Left ventricle myocardium inferior (tissue), 1 donor: Measurements from ENCODE around the gene BCAS3. TPM values are rescaled to one million over a fixed set of nuclear protein-coding genes. Genes with fewer than 3 reads are reported as not detected.
"Not testable (repeated sequence)": the region's sequence is repeated elsewhere in the genome, so short reads cannot be mapped to it uniquely, and the experiment has no call there.

Source experiments
- DNase-seq: peaks from one replicate; pipeline ENCODE4 v3.0.0-alpha.2; 2020
- H3K27ac ChIP-seq: fragments of 200-600 bp; replicated peaks from 2 replicates; pipeline ENCODE4 v1.8.0; 2021
- H3K27me3 ChIP-seq: fragments of 200-600 bp; 2 replicates; pipeline ENCODE4 v1.8.0; 2021; ENCODE audit warnings: low read depth
- H3K36me3 ChIP-seq: fragments of 200-600 bp; 2 replicates; pipeline ENCODE4 v1.8.0; 2021
- H3K4me1 ChIP-seq: fragments of 200-600 bp; 2 replicates; pipeline ENCODE4 v1.8.0; 2021
- H3K4me3 ChIP-seq: fragments of 200-600 bp; 2 replicates; pipeline ENCODE4 v1.8.0; 2021; ENCODE audit warnings: mild to moderate bottlenecking, moderate library complexity
- H3K9me3 ChIP-seq: fragments of 200-600 bp; replicated peaks from 2 replicates; pipeline ENCODE4 v1.8.0; 2021
- intact Hi-C: fragments of 100-400 bp; cut with micrococcal nuclease; formaldehyde crosslinking; loops from one replicate; pipeline ENCODE4 v1.11.0; 2022
- total RNA-seq: library from RNA; stranded (reverse); fragmentation: NEBNext Ultra II Directional; extraction: Animal tissue kit (Norgen Biotek cat#: 25700); gene quantifications from one replicate; pipeline ENCODE4 v1.2.1, GENCODE V29; 2021
- TF ChIP-seq, protein P1 (sequence below): fragments of 200-600 bp; IDR thresholded peaks from 2 replicates; pipeline ENCODE4 v1.8.0; 2021; ENCODE audit warnings: antibody characterized with exemption, mild to moderate bottlenecking, borderline replicate concordance
- donor health status: DM: no; HTN: yes; CAD: no; lungs with severe emphysema.

BCAS3 gene
- total RNA-seq, 1 donor from 2014 or later = 16.5 TPM

DNA sequence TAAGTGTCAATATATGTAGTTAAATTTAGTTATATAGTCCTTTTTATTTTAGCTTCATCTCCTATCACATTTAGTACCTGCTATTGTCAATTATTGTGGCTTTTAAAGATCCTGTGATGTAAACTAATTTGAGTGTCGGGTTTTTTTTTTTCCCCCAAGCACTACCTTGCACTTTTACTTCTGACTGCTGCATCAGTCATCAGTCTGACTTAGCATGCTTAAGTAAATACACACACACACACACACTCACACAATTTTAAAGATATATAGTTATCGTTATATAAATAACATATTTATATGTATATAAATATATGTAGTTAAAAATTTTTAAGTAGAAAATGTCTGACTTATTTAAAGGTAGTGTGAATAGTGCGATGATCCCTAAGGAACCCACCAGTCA, 127.2 kb downstream of the BCAS3 start:
- peaks cover 6% of the 10 kb centered on the region for H3K36me3 ChIP-seq
- H3K4me3 ChIP-seq = no peak overlapping the region
- intact Hi-C loops = no loop called here
- DNase-seq = no peak
- no peaks in the 10 kb centered on the region for H3K9me3 ChIP-seq
- H3K4me1 ChIP-seq = no peaks in the 10 kb centered on the region
- no peak overlapping the region for H3K27ac ChIP-seq
- H3K27me3 ChIP-seq = no peaks in the 10 kb centered on the region
- TF ChIP-seq, protein P1, sequence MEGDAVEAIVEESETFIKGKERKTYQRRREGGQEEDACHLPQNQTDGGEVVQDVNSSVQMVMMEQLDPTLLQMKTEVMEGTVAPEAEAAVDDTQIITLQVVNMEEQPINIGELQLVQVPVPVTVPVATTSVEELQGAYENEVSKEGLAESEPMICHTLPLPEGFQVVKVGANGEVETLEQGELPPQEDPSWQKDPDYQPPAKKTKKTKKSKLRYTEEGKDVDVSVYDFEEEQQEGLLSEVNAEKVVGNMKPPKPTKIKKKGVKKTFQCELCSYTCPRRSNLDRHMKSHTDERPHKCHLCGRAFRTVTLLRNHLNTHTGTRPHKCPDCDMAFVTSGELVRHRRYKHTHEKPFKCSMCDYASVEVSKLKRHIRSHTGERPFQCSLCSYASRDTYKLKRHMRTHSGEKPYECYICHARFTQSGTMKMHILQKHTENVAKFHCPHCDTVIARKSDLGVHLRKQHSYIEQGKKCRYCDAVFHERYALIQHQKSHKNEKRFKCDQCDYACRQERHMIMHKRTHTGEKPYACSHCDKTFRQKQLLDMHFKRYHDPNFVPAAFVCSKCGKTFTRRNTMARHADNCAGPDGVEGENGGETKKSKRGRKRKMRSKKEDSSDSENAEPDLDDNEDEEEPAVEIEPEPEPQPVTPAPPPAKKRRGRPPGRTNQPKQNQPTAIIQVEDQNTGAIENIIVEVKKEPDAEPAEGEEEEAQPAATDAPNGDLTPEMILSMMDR = no peak

DNA sequence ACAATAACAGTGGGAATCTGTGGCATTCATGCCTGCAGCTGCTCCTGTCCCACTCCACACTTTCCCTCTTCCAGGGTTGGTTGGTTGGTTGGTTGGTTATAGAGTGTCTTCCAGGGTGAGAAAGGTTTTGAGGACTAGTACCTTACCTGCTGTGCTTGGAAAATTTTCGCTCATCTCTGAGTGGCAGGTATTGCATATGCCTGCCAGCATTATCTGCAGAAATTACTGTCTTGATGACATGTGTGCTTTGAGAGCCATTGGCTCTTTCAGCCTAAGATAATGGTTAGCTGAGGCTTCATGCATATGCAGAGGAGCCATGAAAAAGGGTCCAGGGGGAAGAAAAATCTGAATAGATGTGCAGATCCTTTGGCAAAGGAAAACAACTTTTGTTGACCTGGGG, 131.8 kb downstream of the BCAS3 start:
- TF ChIP-seq, protein P1 = no peak
- H3K27me3 ChIP-seq = no peaks in the 10 kb centered on the region
- peaks cover 36% of the 10 kb centered on the region for H3K9me3 ChIP-seq
- H3K4me3 ChIP-seq = no peak overlapping the region
- peaks cover 34% of the 10 kb centered on the region for H3K36me3 ChIP-seq
- H3K4me1 ChIP-seq = no peaks in the 10 kb centered on the region
- DNase-seq = no peak
- intact Hi-C loops = no loop called here
- no peak overlapping the region for H3K27ac ChIP-seq

DNA sequence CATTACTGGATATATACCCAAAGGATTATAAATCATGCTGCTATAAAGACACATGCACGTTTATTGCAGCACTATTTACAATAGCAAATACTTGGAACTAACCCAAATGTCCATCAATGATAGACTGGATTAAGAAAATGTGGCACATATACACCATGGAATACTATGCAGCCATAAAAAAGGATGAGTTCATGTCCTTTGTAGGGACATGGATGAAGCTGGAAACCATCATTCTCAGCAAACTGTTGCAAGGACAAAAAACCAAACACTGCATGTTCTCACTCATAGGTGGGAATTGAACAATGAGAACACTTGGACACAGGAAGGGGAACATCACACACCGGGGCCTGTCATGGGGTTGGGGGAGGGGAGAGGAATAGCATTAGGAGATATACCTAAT, 137.3 kb downstream of the BCAS3 start:
- intact Hi-C loops, DNase-seq: not testable (repeated sequence)

DNA sequence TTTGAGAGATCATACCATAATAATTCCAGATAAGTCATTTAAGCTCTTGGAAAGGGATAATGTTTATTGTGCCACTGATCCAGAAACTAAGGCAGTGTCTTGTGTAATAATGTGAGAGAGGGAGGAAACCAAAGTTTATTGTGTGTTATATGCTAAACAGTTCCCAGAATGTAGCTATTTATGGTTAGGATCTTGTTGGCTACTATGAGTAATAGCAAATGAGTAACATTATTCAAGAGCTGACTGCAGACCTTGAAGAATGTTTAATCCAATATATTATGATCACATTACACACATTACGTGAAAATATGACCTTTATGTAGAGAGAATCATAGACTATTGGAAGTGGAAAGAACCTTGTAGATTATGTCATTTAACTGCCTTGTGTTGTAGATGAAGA, 139.5 kb downstream of the BCAS3 start:
- Histone ChIP-seq H3K27ac (no peak overlapping the region), H3K36me3 (peaks cover 8% of the 10 kb centered on the region), H3K9me3 (peaks cover 25% of the 10 kb centered on the region), H3K4me1 (no peaks in the 10 kb centered on the region), H3K27me3 (no peaks in the 10 kb centered on the region), H3K4me3 (no peak overlapping the region)
- no peak for DNase-seq
- intact Hi-C loops = no loop called here
- TF ChIP-seq, protein P1 = no peak

More for the DNA sequence above, 137.3 kb downstream of the BCAS3 start:
- not testable (repeated sequence) for H3K4me3 ChIP-seq, H3K27me3 ChIP-seq, H3K27ac ChIP-seq, H3K4me1 ChIP-seq
- Histone ChIP-seq H3K9me3 (peaks cover 40% of the 10 kb centered on the region), H3K36me3 (peaks cover 28% of the 10 kb centered on the region)

DNA sequence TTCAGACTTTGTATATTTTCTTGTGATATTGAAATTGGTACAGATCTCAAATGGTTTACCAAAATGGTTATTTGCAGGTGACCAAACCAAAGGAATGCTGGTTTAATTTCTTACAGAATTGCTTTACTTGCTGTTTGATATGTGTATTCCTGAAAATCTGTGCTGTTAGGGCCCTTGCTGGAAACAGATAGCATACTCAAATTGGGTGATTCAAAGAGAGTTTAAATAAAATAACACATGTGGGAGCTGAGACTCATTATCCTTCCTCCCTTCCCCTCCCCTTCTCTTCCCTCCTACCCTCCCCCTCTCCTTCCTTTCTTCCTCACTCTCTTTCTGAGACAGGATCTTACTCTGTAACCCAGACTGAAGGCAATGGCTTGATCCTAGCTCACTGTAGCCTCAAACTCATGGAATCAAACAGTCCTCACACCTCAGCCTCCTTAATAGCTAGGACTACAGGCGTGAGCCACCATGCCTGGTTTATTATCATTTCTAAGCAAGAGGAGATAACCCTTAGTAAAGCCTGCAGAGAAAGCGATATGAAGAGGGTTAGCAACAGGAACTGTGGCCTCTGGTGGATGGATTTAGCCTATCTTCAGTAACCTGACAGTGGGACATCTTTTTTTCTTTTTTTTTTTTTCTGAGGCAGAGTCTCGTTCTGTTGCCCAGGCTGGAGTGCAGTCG, 141.9 kb downstream of the BCAS3 start:
- Histone ChIP-seq H3K9me3 (peaks cover 2% of the 10 kb centered on the region), H3K36me3 (no peaks in the 10 kb centered on the region), H3K27ac (no peak overlapping the region), H3K27me3 (no peaks in the 10 kb centered on the region), H3K4me1 (no peaks in the 10 kb centered on the region), H3K4me3 (no peak overlapping the region)
- intact Hi-C loops = no loop called here
- DNase-seq = no peak
- TF ChIP-seq, protein P1 = no peak

DNA sequence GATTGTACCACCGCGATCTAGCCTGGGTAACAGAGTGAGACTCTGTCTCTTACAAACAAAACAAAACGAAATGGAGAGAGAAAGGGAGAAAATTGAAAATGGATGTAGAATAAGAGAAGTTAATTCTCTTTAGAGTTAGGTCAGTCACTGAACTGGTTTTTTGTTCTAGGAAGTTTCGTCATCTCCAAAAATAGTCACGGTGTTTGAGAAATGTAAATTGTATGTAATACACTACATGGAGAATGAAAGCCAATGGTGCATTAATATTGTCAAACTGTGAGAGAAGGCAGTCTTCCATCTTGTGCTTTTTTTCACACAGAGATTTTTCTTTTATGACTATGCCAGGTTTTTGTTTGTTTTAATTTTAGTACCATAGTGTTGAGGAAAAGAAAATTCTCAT, 145.9 kb downstream of the BCAS3 start:
- intact Hi-C loops = no loop called here
- no peak overlapping the region for H3K4me3 ChIP-seq
- no peak for DNase-seq
- no peaks in the 10 kb centered on the region for H3K9me3 ChIP-seq
- H3K27ac ChIP-seq = no peak overlapping the region
- TF ChIP-seq, protein P1 = no peak
- peaks cover 11% of the 10 kb centered on the region for H3K4me1 ChIP-seq
- no peaks in the 10 kb centered on the region for H3K36me3 ChIP-seq
- no peaks in the 10 kb centered on the region for H3K27me3 ChIP-seq
